Activated CD8-positive, alpha-beta T cell treated with anti-CD3 and anti-CD28 coated beads for 36 hours (primary cell): ENCODE measurements around the gene ZMAT3. TPM values are rescaled to one million over a fixed set of nuclear protein-coding genes. Genes with fewer than 3 reads are reported as not detected.

ENCODE experiments used
- ATAC-seq: fragments of 200-7000 bp; cut with Tn5 transposase; one replicate; pipeline ENCODE4 v1.10.0; 2021; ENCODE audit warnings: mild to moderate bottlenecking, moderate library complexity
- CTCF ChIA-PET: fragments of 350-600 bp; sonication (Branson Sonifier 250); formaldehyde crosslinking; loops from one replicate; lab custom pipeline; 2021; ENCODE audit warnings: antibody characterized with exemption; lab: Charles Lee
- POLR2A ChIA-PET: fragments of 350-600 bp; sonication (Branson Sonifier 250); formaldehyde crosslinking; loops from one replicate; lab custom pipeline; 2021; ENCODE audit warnings: antibody characterized with exemption; lab: Charles Lee
- DNase-seq: peaks from one replicate; pipeline ENCODE4 v3.0.0-alpha.2; 2020
- H3K27ac Mint-ChIP-seq: one replicate; pipeline ENCODE4 v1.8.0; 2021; ENCODE audit warnings: mild to moderate bottlenecking, mixed read lengths
- H3K27me3 Mint-ChIP-seq: one replicate; pipeline ENCODE4 v1.8.0; 2021; ENCODE audit warnings: mixed read lengths
- H3K36me3 Mint-ChIP-seq: one replicate; pipeline ENCODE4 v1.8.0; 2021; ENCODE audit warnings: low read depth, mixed read lengths
- H3K4me1 Mint-ChIP-seq: one replicate; pipeline ENCODE4 v1.8.0; 2021; ENCODE audit warnings: low read depth, mixed read lengths
- H3K4me3 Mint-ChIP-seq: one replicate; pipeline ENCODE4 v1.8.0; 2021; ENCODE audit warnings: mild to moderate bottlenecking, moderate library complexity, mixed read lengths
- H3K9me3 Mint-ChIP-seq: one replicate; pipeline ENCODE4 v1.8.0; 2021; ENCODE audit warnings: mixed read lengths
- intact Hi-C: fragments of 100-400 bp; cut with micrococcal nuclease; formaldehyde crosslinking; loops from one replicate; pipeline ENCODE4 v1.10.0; 2022
- total RNA-seq, 2 experiments: library from RNA; stranded (reverse); gene quantifications; one replicate each; pipeline ENCODE4 v1.2.3, GENCODE V29; 2021
- TF ChIP-seq, protein P1 (sequence below): fragments of 200-600 bp; IDR thresholded peaks from one replicate; pipeline ENCODE4 v1.8.0; 2022; ENCODE audit warnings: antibody characterized with exemption, mild to moderate bottlenecking

ZMAT3 gene
- total RNA-seq, 2 experiments from 2014 or later: 14.6 to 15.9 TPM

DNA sequence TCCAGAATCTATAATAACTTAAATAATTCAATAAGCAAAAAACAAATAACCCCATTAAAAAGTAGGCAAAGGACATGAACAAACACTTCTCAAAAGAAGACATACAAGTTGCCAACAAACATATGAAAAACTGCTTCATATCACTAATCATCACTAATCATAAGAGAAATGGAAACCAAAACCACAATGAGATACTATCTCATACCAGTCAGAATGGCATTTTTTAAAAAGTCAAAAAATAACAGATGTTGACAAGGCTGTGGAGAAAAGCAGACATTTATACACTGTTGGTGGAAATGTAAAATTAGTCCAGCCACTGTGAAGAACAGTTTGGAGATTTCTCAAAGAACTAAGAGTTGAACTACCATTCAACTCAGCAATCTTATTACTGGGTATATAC lies 19.5 kb upstream of the ZMAT3 start:
- no peak overlapping the region for H3K27ac Mint-ChIP-seq
- no peaks in the 10 kb centered on the region for H3K27me3 Mint-ChIP-seq
- TF ChIP-seq, protein P1, sequence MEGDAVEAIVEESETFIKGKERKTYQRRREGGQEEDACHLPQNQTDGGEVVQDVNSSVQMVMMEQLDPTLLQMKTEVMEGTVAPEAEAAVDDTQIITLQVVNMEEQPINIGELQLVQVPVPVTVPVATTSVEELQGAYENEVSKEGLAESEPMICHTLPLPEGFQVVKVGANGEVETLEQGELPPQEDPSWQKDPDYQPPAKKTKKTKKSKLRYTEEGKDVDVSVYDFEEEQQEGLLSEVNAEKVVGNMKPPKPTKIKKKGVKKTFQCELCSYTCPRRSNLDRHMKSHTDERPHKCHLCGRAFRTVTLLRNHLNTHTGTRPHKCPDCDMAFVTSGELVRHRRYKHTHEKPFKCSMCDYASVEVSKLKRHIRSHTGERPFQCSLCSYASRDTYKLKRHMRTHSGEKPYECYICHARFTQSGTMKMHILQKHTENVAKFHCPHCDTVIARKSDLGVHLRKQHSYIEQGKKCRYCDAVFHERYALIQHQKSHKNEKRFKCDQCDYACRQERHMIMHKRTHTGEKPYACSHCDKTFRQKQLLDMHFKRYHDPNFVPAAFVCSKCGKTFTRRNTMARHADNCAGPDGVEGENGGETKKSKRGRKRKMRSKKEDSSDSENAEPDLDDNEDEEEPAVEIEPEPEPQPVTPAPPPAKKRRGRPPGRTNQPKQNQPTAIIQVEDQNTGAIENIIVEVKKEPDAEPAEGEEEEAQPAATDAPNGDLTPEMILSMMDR: no peak
- H3K4me3 Mint-ChIP-seq: no peak overlapping the region
- intact Hi-C loops: no loop called here
- H3K36me3 Mint-ChIP-seq: no peaks in the 10 kb centered on the region
- no peaks in the 10 kb centered on the region for H3K9me3 Mint-ChIP-seq
- no peak for ATAC-seq
- H3K4me1 Mint-ChIP-seq: peaks cover 14% of the 10 kb centered on the region
- POLR2A ChIA-PET: no interaction called here
- no peak for DNase-seq
- CTCF ChIA-PET: no interaction called here

- H3K36me3 Mint-ChIP-seq: no peaks in the 10 kb centered on the region
- ChIA-PET CTCF (interaction anchor here (0.9 to 1.3 kb wide), 3 partner anchors 8 to 233 kb away, joined by 3 read pairs; no protein-coding TSS in a partner anchor), POLR2A (interaction anchor here (0.7 kb wide), 1 partner anchor 16 kb away, joined by 5 read pairs; no protein-coding TSS in a partner anchor)
- H3K4me1 Mint-ChIP-seq: peaks cover 22% of the 10 kb centered on the region
- intact Hi-C loops: no loop called here
- ATAC-seq (peak; percentile 27), DNase-seq (no peak)
- TF ChIP-seq, protein P1: no peak
- no peak overlapping the region for H3K27ac Mint-ChIP-seq
- H3K27me3 Mint-ChIP-seq: no peaks in the 10 kb centered on the region
- no peaks in the 10 kb centered on the region for H3K9me3 Mint-ChIP-seq
- H3K4me3 Mint-ChIP-seq: no peak overlapping the region
Observed at GRCh38 chr3:179088306-179088705, 16.7 kb upstream of the ZMAT3 start.

DNA sequence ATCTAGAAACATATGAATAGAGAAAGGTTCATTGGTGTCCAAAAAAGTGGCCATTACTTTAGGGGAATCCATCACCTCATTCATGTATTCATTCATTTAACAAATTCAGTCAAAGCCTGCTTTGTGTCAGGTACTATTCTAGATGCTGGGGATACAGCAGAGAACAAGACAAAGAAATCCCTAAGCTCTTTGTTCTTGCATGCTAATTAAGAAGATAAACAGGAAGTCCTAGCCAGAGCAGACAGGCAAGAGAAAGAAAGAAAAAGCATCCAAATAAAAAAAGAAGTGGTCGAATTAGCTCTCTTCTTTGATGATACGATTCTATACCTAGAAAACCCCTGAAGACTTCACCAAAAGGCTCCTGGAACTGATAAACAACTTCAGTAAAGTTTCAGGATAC lies 12.4 kb upstream of the ZMAT3 start:
- DNase-seq: no peak
- H3K4me3 Mint-ChIP-seq: no peak overlapping the region
- no peaks in the 10 kb centered on the region for H3K36me3 Mint-ChIP-seq
- H3K4me1 Mint-ChIP-seq: peaks cover 13% of the 10 kb centered on the region
- H3K9me3 Mint-ChIP-seq: no peaks in the 10 kb centered on the region
- TF ChIP-seq, protein P1: no peak
- ChIA-PET CTCF (interaction anchor here (0.8 to 1.4 kb wide), 3 partner anchors 21 to 242 kb away, joined by 3 read pairs; no protein-coding TSS in a partner anchor), POLR2A (interaction anchor here (0.8 kb wide), 1 partner anchor 13 kb away, joined by 3 read pairs; no protein-coding TSS in a partner anchor)
- no peak overlapping the region for H3K27ac Mint-ChIP-seq
- intact Hi-C loops: no loop called here
- ATAC-seq: no peak
- peaks cover 2% of the 10 kb centered on the region for H3K27me3 Mint-ChIP-seq

GRCh38 chr3:179082416-179082815 lies 10.8 kb upstream of the ZMAT3 start:
- DNase-seq: no peak
- Mint-ChIP-seq H3K27ac (no peak overlapping the region), H3K9me3 (no peaks in the 10 kb centered on the region), H3K36me3 (no peaks in the 10 kb centered on the region), H3K4me3 (no peak overlapping the region), H3K4me1 (peaks cover 13% of the 10 kb centered on the region), H3K27me3 (peaks cover 2% of the 10 kb centered on the region)
- ATAC-seq: no peak
- ChIA-PET POLR2A (no interaction called here), CTCF (interaction anchor here (1.0 to 2.0 kb wide), 4 partner anchors 11 to 233 kb away, joined by 3 to 8 read pairs (median 4); no protein-coding TSS in a partner anchor)
- intact Hi-C loops: no loop called here
- TF ChIP-seq, protein P1: no peak

- Mint-ChIP-seq H3K9me3 (no peaks in the 10 kb centered on the region), H3K4me1 (peaks cover 13% of the 10 kb centered on the region), H3K27ac (no peak overlapping the region), H3K36me3 (no peaks in the 10 kb centered on the region), H3K27me3 (peaks cover 2% of the 10 kb centered on the region), H3K4me3 (no peak overlapping the region)
- TF ChIP-seq, protein P1: no peak
- intact Hi-C loops: no loop called here
- CTCF ChIA-PET: interaction anchor here (1.5 to 2.0 kb wide), 3 partner anchors 15 to 233 kb away, joined by 4 to 8 read pairs (median 5); no protein-coding TSS in a partner anchor
- POLR2A ChIA-PET: no interaction called here
- ATAC-seq (no peak), DNase-seq (no peak)
Observed at GRCh38 chr3:179081885-179082284, 10.3 kb upstream of the ZMAT3 start.
